Testis (tissue), 2 donors: ENCODE results near the gene ACYP2.

Source experiments
- POLR2A ChIP-seq: fragments of 450-650 bp; IDR thresholded peaks from one replicate; pipeline ENCODE4 v1.6.1; 2017; ENCODE audit warnings: antibody characterized with exemption, mild to moderate bottlenecking, moderate library complexity
- TF ChIP-seq, protein P1 (sequence below), 3 experiments: fragments of 450-650 bp in 2 of 3; fragments of 200-600 bp in 1 of 3; sonication (generic) in 1 of 3; IDR thresholded peaks; one replicate each; pipeline ENCODE4 v1.5.1; 2016 to 2019; ENCODE audit warnings: antibody characterized with exemption in 3 of 3, mild to moderate bottlenecking in 2 of 3, moderate library complexity in 1 of 3

DNA sequence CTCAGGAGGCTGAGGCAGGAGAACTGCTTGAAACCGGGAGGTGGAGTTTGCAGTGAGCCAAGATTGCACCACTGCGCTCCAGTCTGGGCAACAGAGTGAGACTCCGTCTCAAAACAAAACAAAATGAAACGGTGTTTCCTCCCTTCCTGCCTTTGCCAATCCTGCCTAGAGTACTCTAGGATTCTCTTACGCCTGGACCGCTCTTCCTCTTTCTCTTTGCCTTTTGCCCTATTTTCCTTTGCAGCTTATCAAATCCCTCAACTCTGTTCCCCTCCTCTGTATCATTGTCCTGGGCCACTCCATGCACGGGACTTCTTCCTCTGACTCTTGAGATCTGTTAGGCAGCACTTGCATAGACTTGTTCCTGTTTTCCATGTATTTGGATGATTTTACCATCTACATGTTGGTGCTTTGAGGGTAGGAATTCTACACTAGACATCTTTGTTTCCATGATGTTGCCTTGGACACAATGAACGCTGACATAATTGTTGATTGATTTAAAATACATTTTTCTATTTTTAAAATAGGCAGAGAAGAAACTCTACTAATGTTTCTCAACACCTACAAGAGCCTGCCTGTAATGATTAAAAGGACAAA, 24.8 kb upstream of the ACYP2 start:
- TF ChIP-seq, protein P1, sequence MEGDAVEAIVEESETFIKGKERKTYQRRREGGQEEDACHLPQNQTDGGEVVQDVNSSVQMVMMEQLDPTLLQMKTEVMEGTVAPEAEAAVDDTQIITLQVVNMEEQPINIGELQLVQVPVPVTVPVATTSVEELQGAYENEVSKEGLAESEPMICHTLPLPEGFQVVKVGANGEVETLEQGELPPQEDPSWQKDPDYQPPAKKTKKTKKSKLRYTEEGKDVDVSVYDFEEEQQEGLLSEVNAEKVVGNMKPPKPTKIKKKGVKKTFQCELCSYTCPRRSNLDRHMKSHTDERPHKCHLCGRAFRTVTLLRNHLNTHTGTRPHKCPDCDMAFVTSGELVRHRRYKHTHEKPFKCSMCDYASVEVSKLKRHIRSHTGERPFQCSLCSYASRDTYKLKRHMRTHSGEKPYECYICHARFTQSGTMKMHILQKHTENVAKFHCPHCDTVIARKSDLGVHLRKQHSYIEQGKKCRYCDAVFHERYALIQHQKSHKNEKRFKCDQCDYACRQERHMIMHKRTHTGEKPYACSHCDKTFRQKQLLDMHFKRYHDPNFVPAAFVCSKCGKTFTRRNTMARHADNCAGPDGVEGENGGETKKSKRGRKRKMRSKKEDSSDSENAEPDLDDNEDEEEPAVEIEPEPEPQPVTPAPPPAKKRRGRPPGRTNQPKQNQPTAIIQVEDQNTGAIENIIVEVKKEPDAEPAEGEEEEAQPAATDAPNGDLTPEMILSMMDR (IDR thresholded peaks at IDR 0.05): no peak
- TF ChIP-seq POLR2A: no peak
